ENCODE data around the gene DLG2. TPM values are rescaled to one million over a fixed set of nuclear protein-coding genes. Genes with fewer than 3 reads are reported as not detected.

The DLG2 gene
- total RNA-seq, 1 donor, result 1.3 TPM

GRCh38 chr11:84536456-84536855 is 1090.7 kb downstream of the DLG2 start:
- H3K4me3 ChIP-seq (ENCODE audit: low read depth, low read length), result no peak overlapping the region
- no peak for TF ChIP-seq CTCF (IDR thresholded peaks at IDR 0.05; ENCODE audit: insufficient read depth, low read depth, low read length)
- no peak for DNase-seq (ENCODE audit: low read depth)

GRCh38 chr11:84532364-84532763 is 1094.8 kb downstream of the DLG2 start:
- H3K4me3 ChIP-seq (ENCODE audit: low read depth, low read length), result no peak overlapping the region
- DNase-seq (ENCODE audit: low read depth), result no peak
- no peak for TF ChIP-seq CTCF (IDR thresholded peaks at IDR 0.05; ENCODE audit: insufficient read depth, low read depth, low read length)

GRCh38 chr11:84526250-84526649 is 1100.9 kb downstream of the DLG2 start:
- no peak for DNase-seq (ENCODE audit: low read depth)
- no peak overlapping the region for H3K4me3 ChIP-seq (ENCODE audit: low read depth, low read length)

GRCh38 chr11:84524422-84525051 is 1102.6 kb downstream of the DLG2 start:
- TF ChIP-seq CTCF (IDR thresholded peaks at IDR 0.05; ENCODE audit: insufficient read depth, low read depth, low read length), result peak; percentile 34
- H3K4me3 ChIP-seq (ENCODE audit: low read depth, low read length), result no peak overlapping the region
- DNase-seq (ENCODE audit: low read depth), result peak; percentile 6

More at GRCh38 chr11:84526250-84526649, 1100.9 kb downstream of the DLG2 start:
- TF ChIP-seq CTCF (IDR thresholded peaks at IDR 0.05; ENCODE audit: insufficient read depth, low read depth, low read length), result no peak

- no peak overlapping the region for H3K4me3 ChIP-seq (ENCODE audit: low read depth, low read length)
- DNase-seq (ENCODE audit: low read depth), result no peak
- no peak for TF ChIP-seq CTCF (IDR thresholded peaks at IDR 0.05; ENCODE audit: insufficient read depth, low read depth, low read length)
These were observed 1104.8 kb downstream of the DLG2 start for GRCh38 chr11:84522331-84522730.

GRCh38 chr11:84518631-84519183 is 1108.4 kb downstream of the DLG2 start:
- no peak for TF ChIP-seq CTCF (IDR thresholded peaks at IDR 0.05; ENCODE audit: insufficient read depth, low read depth, low read length)
- no peak overlapping the region for H3K4me3 ChIP-seq (ENCODE audit: low read depth, low read length)
- DNase-seq (ENCODE audit: low read depth), result no peak

- no peak overlapping the region for H3K4me3 ChIP-seq (ENCODE audit: low read depth, low read length)
- no peak for TF ChIP-seq CTCF (IDR thresholded peaks at IDR 0.05; ENCODE audit: insufficient read depth, low read depth, low read length)
These were observed 1112.7 kb downstream of the DLG2 start for GRCh38 chr11:84514436-84514835.

More at GRCh38 chr11:84514436-84514835, 1112.7 kb downstream of the DLG2 start:
- DNase-seq (ENCODE audit: low read depth), result no peak
